ENCODE results near the gene COPE.
"Not testable (repeated sequence)": the region's sequence is repeated elsewhere in the genome, so short reads cannot be mapped to it uniquely, and the experiment has no call there.

The COPE gene

GRCh38 chr19:18919086-18919899 is at the start of gene COPE, which contains the start of gene DDX49:
COPE (minus strand) TSS chr19:18919387; CDS start chr19:18919348, 39 bp downstream.
DDX49 (plus strand) TSS chr19:18919715; CDS start chr19:18919742, 27 bp downstream.
- DNase-seq = peak; percentile 99

- DNase-seq = no peak
Measured at GRCh38 chr19:18967358-18968146, 48.4 kb upstream of the COPE start.

- DNase-seq = no peak
Measured at GRCh38 chr19:18966307-18966706, 47.1 kb upstream of the COPE start.

DNA sequence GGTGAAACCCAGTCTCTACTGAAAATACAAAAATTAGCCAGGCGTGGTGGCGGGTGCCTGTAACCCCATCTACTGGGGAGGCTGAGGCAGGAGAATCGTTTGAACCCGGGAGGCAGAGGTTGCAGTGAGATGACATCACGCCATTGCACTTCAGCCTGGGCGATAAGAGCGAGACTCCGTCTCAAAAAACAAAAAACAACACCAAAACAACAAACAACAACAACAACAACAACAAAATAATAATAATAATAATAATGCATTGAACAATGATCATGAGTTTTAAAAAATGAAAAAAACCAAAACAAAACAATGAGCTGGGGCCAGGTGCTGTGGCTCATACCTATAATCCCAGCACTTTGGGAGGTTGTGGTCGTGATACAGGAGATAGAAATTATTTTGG is 44.9 kb upstream of the COPE start:
- no peak for DNase-seq

DNA sequence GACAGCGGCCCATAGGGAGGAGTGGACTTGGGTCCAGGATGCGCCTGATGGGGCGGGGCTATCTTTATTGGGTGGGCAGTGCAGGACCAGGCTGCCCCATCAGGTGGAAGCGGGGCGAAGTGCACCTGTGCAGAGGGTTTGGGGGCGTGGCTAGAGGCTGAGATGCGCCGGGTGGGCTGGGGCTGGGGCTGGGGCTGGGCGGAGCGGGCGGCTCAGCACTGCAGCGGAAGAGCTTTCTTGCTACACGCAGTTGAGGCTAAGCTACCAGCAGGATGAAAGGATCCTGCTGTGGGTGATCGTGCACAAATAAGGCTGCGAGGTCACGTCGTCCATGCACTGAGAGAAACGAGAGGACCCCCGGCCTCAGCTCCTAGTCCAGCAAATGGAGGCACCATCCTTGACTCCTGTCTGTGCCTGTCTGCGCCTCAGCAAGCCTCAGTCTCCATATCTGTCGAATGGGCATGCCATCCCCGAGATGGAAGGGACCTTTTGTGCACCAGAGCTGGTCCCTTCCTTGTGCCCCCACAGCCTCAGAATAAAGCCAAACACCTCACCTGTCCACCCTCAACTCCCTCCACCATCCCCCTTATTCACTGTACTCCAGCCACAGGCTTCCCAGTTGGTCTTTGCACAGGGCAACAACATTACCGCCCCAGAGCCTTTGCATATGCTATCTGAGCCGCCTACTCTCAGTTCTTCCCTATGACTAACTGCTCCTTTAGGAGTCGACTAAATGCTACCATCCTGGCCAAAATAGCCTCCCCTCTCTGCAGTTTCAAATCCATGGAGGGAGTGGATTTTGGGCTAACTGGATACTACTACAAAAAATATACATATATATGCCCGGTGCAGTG is 42.8 kb upstream of the COPE start:
- DNase-seq = no peak

DNA sequence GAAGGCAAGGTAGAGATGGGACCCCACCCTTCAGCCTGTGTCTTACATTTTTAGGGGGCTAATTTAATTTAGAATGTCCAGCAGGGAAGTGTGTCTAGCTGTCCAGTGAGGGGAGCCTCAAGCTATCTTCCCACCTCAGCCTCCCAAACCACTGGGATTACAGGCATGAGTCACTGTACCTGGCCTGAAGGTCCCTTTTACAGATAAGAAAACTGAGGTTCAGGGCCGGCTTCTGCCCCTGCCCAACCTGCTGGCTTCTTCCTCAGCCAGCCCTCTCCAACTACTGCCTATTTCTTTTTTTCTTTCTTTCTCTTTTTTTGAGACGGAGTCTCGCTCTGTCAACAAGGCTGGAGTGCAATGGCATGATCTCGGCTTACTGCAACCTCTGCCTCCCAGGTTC is 41.2 kb upstream of the COPE start:
- DNase-seq = no peak

DNA sequence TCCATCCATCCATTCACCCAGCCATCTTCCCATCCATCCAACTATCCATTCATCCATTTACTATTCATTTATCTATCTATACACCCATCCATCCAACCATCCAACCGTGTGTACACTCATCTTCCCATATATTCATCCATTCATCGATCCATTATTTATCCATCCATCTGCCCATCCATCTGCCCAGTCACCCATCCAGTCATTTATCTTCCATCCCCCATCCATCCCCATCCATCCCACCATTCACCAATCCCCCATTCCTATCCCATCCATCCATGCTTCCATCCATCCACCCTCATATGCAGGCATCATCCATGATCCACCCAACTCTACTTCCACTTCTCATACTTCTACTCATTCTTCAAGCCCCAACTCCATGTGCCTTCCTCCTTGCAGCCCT is 35.9 kb upstream of the COPE start:
- DNase-seq = no peak

DNA sequence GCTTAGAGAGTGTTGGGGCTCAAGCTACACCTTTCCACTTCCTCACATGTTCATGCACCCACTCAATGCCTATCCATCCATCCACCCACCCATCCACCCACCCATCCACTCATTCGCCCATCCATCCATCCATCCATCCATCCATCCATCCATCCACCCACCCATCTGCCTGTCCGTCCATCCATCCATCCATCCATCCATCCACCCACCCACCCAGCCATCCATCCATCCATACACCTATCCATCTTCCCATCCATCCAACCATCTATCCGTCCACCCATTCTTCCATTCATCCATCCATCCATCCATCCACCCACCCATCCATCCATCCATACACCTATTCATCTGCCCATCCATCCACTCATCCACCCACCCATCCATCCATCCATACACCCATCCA is 34.9 kb upstream of the COPE start:
- no peak for DNase-seq

- DNase-seq = not testable (repeated sequence)
Measured at GRCh38 chr19:18952364-18953003, 33.3 kb upstream of the COPE start.

DNA sequence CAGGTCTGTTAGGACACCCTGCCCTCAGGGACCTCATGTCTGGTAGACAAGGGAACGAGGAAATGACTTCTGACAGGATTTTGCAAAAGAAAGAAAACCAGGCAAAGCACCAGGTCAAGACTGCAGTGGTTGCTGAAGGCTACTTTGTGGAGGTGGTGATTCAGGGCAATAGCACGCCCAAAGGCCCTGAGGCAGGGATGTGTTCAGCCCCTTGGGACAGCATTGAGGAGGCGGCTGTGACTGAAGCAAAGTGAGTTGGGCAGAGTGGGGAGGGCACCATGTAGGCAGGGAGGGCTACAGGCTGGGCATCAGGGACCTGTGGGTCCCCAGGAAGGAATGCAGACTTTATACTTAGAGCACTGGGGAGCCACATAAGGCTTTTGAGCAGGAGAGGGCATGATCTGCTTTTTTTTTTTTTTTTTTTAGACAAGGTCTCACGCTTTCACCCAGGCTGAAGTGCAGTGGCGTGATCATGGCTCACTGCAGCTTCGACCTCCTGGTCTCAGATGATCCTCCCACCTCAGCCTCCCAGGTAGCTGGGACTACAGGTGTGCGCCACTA is 32.6 kb upstream of the COPE start:
- no peak for DNase-seq

DNA sequence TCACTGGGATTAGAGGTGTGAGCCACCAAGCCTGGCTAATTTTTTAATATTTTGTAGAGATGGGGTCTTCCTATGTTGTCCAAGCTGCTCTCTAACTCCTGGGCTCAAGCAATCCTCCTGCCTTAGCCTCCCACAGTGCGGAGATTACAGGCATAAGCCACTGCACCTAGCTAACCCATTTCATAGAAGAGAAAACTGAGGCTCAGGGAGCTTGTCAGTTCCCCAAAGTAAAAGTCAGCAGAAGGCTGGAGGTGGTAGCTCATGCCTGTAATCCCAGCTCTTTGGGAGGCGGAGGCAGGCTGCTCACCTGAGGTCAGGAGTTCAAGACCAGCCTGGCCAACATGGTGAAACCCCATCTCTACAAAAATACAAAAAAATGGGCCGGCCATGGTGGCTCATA is 30.7 kb upstream of the COPE start:
- DNase-seq = no peak

DNA sequence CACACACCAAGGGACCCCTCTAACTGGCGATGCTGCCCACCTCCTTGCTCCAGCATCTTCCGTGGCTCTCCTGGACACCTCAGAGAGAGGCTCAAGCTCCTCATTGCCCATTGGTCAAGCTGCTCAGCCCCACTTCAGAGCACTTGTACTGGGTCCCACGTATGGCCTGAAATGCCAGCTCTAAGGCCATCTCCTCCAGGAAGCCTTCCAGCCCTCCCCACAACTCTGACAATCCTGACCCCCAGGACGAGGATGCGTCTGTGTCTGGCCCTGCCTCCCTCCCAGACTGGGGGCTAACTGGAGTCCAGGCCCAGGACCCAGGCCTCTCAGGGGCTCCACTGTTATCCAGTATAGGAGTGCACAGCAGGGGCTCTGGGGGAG is 29.8 kb upstream of the COPE start:
- DNase-seq = no peak

- no peak for DNase-seq
Measured at GRCh38 chr19:18948075-18948975, 29.1 kb upstream of the COPE start.

DNA sequence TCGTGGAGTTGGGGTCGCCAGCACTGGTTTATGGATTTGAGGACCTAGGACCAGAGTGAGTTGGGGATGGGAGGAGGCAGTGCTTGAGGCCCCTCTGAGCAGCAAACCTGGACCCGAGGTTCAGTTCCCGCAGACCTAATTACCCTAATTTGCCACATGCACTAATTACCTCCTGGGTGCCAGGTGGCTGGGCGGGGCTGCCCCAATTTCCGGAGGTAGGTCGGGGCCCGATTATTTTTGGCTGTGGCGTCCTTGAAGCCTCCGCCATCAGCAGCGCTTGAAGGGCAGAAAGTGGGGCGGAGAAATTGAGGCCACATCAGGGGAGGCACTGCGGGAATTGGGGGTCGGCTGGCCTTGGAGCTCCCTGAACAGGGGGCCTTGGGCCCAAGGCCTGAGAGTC is 27.7 kb upstream of the COPE start:
- DNase-seq = no peak

GRCh38 chr19:18946335-18946734 is 27.1 kb upstream of the COPE start:
- DNase-seq = no peak

DNA sequence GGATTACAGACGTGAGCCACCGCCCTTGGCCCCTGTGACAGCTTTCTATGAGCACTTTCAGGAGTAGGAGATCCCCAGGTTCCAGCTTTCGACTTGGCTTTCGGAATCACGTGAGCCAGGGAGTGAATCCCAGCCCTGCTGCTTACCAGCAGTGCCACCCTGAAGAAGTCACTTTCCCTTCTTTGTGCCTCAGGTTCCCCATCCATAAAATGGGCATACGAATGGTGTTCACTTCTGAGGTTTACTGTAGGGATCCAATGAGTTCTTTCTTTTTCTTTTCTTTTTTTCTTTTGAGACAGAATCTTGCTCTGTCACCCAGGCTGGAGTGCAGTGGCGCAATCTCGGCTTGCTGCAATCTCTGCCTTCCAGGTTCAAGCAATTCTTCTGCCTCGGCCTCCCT is 26.1 kb upstream of the COPE start:
- DNase-seq = no peak

DNA sequence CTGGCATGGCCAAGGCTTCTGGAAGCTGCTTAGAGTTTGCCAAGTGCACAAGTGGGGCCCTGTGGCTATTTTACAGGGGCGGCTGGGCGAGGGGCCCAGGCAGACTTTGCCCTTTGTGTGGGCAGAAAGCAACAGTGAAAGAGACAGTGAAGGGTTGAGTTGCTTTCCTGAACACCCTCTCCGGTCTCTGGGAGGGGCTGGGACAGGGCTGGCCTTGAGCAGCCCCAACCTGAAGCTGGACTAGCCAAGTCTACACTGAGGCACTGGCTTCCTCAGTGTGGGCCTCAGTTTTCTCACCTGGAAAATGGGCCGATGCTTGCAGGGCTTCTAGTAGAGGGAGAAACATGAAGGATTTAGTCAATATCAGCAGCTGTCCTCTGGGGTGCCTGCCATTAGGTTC is 24.3 kb upstream of the COPE start:
- no peak for DNase-seq

- DNase-seq = no peak
Measured at GRCh38 chr19:18942692-18943091, 23.5 kb upstream of the COPE start.

GRCh38 chr19:18941628-18942354 is 22.6 kb upstream of the COPE start:
- no peak for DNase-seq

DNA sequence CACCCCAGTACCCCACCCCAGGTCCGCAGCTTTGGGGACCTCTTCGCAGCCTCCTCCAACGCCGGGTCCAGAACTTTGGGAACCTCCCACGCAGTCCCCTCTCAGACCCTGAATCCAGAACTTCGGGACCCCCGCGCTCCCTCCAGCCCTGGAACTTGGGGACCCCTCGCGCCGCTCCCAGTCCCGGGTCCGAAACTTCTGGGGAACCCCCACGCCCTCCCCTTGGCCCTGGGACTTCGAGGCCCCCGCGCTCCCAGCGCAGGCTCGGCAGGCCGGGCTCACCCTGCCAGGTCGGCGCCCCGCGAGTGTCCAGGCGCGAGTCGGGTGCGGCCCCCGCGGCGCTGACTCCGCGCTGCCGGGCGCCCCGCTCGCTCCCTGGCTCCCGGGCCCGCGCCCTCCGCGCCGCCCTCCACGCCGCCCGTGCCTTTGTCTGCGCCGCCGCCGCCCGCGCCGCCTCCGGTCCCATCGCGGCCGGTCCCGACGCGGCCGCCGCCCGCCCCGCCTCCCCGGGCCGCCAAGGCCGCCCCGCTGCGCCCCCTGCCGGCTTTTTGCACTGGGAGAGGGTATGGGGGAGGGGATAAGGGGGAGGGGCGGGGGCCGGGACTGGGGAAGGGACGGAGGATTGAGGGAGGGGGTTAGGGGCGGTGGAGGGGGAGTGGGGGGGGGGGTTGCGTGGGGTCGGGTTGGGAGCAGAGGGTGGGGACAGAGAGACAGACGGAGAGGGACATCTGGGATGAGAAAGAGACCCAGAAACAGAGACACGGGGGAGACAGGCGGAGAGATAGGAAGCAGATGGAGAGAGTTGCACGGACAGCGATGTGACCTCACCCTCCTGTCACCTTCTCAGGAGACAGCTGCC is 21.8 kb upstream of the COPE start, which contains the start of gene HOMER3:
Gene HOMER3 (minus strand): TSS at position 449 of the 859 bp plus-strand sequence. CDS start 2,235 bp downstream, outside the sequence.
- no peak for DNase-seq

Measured in DMS153 (cell line).